Esophagus muscularis mucosa (tissue), 3 donors: Measurements from ENCODE around the gene PPP1R37.

Source experiments
- POLR2A ChIP-seq: fragments of 450-650 bp; IDR thresholded peaks from one replicate; pipeline ENCODE4 v1.6.1; 2017; ENCODE audit warnings: antibody characterized with exemption, moderate library complexity, mild to moderate bottlenecking, low read depth
- POLR2AphosphoS5 ChIP-seq, 2 donors: sonication (generic); formaldehyde crosslinking; IDR thresholded peaks; one replicate each; pipeline ENCODE4 v1.6.1; 2017; ENCODE audit warnings: antibody characterized with exemption in 2 of 2
- TF ChIP-seq, protein P1 (sequence below), 3 experiments: fragments of 200-600 bp in 2 of 3; fragments of 450-650 bp in 1 of 3; sonication (generic) in 2 of 3; IDR thresholded peaks; one replicate each; pipeline ENCODE4 v1.5.1; 2017 to 2019; ENCODE audit warnings: antibody characterized with exemption in 3 of 3, mild to moderate bottlenecking in 2 of 3, moderate library complexity in 1 of 3

DNA sequence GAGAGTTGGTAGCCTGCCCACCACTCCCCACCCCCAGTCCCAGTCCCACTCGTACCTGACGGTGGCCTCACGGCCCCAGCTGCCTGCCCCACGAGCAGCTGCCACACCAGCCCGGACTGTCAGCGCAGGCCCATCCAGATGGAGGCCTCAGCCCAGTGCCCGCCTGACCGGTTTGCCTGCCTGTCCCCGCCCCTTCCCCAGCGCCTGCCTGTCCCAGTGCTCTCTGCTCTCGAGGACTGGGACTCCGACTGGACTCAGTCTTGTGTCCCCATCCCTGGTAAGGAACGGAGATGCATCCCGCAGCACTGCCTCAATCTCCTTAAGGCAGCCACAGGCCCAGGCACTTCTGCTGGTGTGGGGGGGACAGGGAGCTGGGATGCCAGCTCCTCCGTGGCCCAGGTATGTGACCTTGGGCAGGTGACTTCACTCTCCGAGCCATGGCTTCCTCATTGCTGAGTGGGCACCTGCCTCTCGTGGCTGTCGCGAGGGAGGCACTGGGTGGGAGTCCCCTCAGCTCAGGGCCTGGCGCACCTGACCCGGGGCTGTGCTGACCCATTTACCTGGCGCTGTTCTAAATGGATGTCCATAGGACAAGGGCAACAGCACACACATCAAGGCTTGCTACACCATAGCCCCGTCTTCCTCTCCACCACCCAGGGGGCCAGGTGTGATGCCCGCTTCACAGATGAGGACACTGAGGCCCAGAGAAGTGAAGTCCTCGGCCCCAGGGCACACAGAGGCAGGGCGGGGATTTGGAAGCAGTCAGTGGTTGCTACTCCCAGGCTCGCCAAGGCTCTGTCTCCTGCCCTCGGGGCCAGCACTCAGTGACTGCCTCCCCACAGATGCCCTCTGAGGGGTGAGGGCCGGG is 68.1 kb downstream of the PPP1R37 start, which contains the start of gene NKPD1:
- TF ChIP-seq, protein P1, sequence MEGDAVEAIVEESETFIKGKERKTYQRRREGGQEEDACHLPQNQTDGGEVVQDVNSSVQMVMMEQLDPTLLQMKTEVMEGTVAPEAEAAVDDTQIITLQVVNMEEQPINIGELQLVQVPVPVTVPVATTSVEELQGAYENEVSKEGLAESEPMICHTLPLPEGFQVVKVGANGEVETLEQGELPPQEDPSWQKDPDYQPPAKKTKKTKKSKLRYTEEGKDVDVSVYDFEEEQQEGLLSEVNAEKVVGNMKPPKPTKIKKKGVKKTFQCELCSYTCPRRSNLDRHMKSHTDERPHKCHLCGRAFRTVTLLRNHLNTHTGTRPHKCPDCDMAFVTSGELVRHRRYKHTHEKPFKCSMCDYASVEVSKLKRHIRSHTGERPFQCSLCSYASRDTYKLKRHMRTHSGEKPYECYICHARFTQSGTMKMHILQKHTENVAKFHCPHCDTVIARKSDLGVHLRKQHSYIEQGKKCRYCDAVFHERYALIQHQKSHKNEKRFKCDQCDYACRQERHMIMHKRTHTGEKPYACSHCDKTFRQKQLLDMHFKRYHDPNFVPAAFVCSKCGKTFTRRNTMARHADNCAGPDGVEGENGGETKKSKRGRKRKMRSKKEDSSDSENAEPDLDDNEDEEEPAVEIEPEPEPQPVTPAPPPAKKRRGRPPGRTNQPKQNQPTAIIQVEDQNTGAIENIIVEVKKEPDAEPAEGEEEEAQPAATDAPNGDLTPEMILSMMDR (IDR thresholded peaks at IDR 0.05), result no peak
- TF ChIP-seq POLR2A (no peak), POLR2AphosphoS5 (IDR thresholded peaks at IDR 0.05) (no peak)
